ENCODE results near the gene MAB21L4.

Gene MAB21L4

DNA sequence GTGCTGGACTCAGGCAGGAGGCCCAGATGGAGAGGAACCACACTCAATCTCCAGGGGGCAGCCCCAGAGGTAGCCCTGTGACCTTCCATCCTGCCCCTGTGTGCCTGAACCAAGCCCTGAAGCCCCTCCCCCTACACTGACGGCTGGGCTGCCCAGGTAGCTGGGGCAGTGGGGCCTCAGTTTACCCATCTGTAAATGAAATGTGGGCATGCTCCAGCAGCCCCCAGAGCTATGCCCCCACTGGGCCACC, 26.0 kb upstream of the MAB21L4 start:
- no peak overlapping the region for H3K18ac ChIP-seq (ENCODE audit: low read depth in 1 of 2, low read length in 2 of 2)
- H3K23ac ChIP-seq (ENCODE audit: low read length in 2 of 2), result no peak overlapping the region
- no peak overlapping the region for H2AFZ ChIP-seq (ENCODE audit: low read depth, low read length)
- no peak overlapping the region for H2AK5ac ChIP-seq (ENCODE audit: low read length, severe bottlenecking)
- no peaks in the 10 kb centered on the region for H3K9me3 ChIP-seq (ENCODE audit: control insufficient read depth, low read length)
- peak overlapping the region; percentile 71 for H3K9ac ChIP-seq (ENCODE audit: low read length)
- H3K4me3 ChIP-seq (ENCODE audit: insufficient read depth in 1 of 2, low read depth in 1 of 2, low read length in 2 of 2), result no peak overlapping the region
- H3K27ac ChIP-seq (ENCODE audit: low read length, poor library complexity, severe bottlenecking), result no peak overlapping the region
- no peak overlapping the region for H2BK120ac ChIP-seq (ENCODE audit: low read depth, low read length)
- no peaks in the 10 kb centered on the region for H3K79me1 ChIP-seq (replicated peaks; ENCODE audit: low read length, poor library complexity, severe bottlenecking)
- H3K27me3 ChIP-seq (ENCODE audit: control insufficient read depth in 1 of 2, insufficient read depth in 1 of 2, low read length in 2 of 2), result peaks cover 0 to 5% of the 10 kb centered on the region in 2 experiments
- no peak overlapping the region for H2BK12ac ChIP-seq (ENCODE audit: low read length in 2 of 2)
- H3K4ac ChIP-seq (ENCODE audit: low read depth in 1 of 2, low read length in 2 of 2), result no peak overlapping the region
- peaks cover 34% of the 10 kb centered on the region for H3K4me1 ChIP-seq (ENCODE audit: control insufficient read depth, insufficient read depth, low read depth, low read length)
- H2BK5ac ChIP-seq (ENCODE audit: low read depth, low read length, poor library complexity, severe bottlenecking), result no peak overlapping the region
- no peak overlapping the region for H3K4me2 ChIP-seq (ENCODE audit: low read length, poor library complexity, severe bottlenecking)
- 77% methylated on average over 1 of the region's 1 CpG for WGBS
- no peak overlapping the region for H4K91ac ChIP-seq (ENCODE audit: low read length)
- no peak overlapping the region for H2BK15ac ChIP-seq (ENCODE audit: low read depth, poor library complexity, severe bottlenecking)
- H3K36me3 ChIP-seq (ENCODE audit: control insufficient read depth in 1 of 2, insufficient read depth in 2 of 2, low read depth in 1 of 2, low read length in 2 of 2), result no peaks in the 10 kb centered on the region
- H3K14ac ChIP-seq (ENCODE audit: low read length in 2 of 2), result no peak overlapping the region
- no peak overlapping the region for H4K8ac ChIP-seq (ENCODE audit: low read length)
- DNase-seq, result no peak

DNA sequence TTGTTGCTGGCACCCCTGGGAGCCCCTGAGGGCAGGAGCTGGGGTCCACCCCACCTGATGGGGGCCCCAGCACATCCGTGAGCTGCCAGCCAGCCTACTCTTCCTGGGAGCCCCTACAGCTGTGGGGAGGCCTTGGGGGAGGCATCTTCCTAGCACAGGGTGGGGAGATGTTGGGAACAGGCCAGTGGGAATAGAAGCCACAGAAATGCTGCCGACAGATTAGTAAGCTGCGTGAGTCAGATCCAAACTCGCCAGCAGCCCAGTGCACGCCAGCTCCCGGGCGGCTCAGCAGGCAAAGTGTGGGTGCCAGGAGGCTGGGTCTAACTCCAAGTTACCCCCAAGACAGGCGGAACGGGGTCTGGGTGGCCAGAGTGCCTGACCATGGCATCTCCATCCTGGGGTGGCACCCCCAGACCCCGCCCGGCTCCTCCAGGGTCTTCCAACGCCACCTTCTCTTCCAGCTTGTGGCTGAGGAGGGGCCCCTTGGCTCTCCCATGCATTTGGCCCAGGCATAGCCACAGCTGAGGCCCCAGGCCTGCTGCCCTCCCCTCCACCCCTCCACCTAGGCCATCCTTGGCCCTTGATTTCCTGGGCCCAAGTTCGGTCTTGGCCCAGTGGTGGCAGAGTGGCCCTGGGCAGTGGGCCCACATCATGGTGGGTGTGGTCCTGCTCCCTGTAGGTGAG, 25.5 kb upstream of the MAB21L4 start:
- Histone ChIP-seq H3K4ac (ENCODE audit: low read depth in 1 of 2, low read length in 2 of 2) (no peak overlapping the region), H2BK15ac (ENCODE audit: low read depth, poor library complexity, severe bottlenecking) (no peak overlapping the region), H2AFZ (ENCODE audit: low read depth, low read length) (no peak overlapping the region), H2AK5ac (ENCODE audit: low read length, severe bottlenecking) (no peak overlapping the region), H3K27me3 (ENCODE audit: control insufficient read depth in 1 of 2, insufficient read depth in 1 of 2, low read length in 2 of 2) (peaks cover 0 to 8% of the 10 kb centered on the region in 2 experiments), H3K4me1 (ENCODE audit: control insufficient read depth, insufficient read depth, low read depth, low read length) (peaks cover 39% of the 10 kb centered on the region), H3K36me3 (ENCODE audit: control insufficient read depth in 1 of 2, insufficient read depth in 2 of 2, low read depth in 1 of 2, low read length in 2 of 2) (no peaks in the 10 kb centered on the region), H4K8ac (ENCODE audit: low read length) (no peak overlapping the region), H3K23ac (ENCODE audit: low read length in 2 of 2) (no peak overlapping the region), H2BK12ac (ENCODE audit: low read length in 2 of 2) (peak overlapping the region in 1 of 2 experiments; percentile 68), H2BK120ac (ENCODE audit: low read depth, low read length) (no peak overlapping the region), H3K9ac (ENCODE audit: low read length) (peak overlapping the region; percentile 83), H3K79me1 (replicated peaks; ENCODE audit: low read length, poor library complexity, severe bottlenecking) (no peaks in the 10 kb centered on the region), H3K4me2 (ENCODE audit: low read length, poor library complexity, severe bottlenecking) (no peak overlapping the region), H2BK5ac (ENCODE audit: low read depth, low read length, poor library complexity, severe bottlenecking) (no peak overlapping the region), H3K18ac (ENCODE audit: low read depth in 1 of 2, low read length in 2 of 2) (peak overlapping the region in 1 of 2 experiments; percentile 41), H3K27ac (ENCODE audit: low read length, poor library complexity, severe bottlenecking) (peak overlapping the region; percentile 10), H3K14ac (ENCODE audit: low read length in 2 of 2) (no peak overlapping the region), H3K9me3 (ENCODE audit: control insufficient read depth, low read length) (no peaks in the 10 kb centered on the region), H3K4me3 (ENCODE audit: insufficient read depth in 1 of 2, low read depth in 1 of 2, low read length in 2 of 2) (no peak overlapping the region), H4K91ac (ENCODE audit: low read length) (peak overlapping the region; percentile 22)
- WGBS, result 75% methylated on average over 13 of the region's 13 CpGs
- DNase-seq, result peak; percentile 82

DNA sequence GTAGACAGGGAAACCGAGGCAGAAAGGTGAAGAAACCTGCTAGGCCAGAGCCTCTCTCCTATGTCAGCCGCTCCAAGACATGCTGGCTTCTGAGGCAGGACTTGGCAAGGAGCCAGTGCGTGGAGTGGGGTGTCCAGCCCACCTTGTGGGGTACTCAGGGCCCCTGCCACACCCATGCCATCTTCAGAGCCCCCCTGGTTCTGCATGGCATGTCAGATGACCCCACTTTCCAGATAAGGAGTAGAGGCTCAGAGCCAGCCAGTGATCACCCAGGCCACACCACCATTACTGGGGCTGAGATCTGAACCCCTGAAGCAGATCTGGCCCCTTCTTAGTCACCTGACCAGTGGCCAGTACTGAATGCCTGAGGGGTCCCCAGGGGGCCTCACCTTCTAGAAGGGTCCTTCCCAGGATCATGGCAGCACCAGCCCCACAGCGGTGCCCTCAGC, 24.9 kb upstream of the MAB21L4 start:
- no peak overlapping the region for H4K8ac ChIP-seq (ENCODE audit: low read length)

DNA sequence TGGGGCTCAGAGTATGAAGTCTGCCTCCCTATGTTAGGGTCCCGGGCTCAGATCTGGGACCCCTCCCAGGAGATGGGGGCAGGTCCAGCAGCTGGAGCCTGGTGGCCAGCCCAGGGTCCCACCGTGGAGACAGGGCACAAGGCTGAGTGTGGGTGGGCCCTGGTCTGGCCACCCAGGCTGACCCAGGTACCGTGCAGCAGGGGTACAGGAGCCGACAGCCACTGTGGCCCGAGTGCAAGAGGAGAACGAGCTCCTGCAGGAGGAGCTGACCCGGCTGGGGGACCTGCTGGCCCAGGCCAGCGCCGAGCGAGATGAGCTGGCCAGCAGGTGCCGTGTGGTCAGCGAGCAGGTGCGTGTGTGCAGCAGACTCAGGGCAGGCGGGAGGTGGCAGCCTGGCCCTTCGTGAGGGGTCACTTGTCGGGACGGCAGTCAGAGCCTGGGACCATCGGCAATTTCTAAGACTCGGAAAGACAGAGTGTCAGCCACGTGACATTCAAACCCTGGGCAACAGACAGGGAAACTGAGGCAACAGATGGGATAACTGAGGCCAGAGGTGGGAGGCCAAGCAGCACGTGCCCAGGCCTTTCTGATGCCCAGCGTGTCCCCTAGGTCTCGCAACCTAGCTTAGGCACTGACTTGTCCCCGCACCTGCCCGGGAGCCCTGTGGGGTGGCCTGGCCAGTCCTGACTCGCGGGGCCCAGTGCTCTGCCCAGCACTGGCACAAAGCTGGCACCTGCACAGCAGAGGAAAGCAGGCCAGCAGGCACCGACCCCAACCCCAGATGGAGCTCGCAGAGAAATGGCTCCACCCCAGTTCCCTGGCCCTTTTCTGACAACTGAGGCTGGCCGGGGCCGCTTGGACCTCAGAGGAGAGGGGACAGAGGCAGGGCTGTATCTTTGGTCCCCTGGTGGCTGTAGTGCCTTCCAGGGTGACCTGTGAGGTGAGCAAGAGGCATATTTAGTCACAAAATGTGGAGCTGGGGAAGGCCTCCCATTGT, 24.1 kb upstream of the MAB21L4 start:
- Histone ChIP-seq H3K9me3 (ENCODE audit: control insufficient read depth, low read length) (no peaks in the 10 kb centered on the region), H3K4ac (ENCODE audit: low read depth in 1 of 2, low read length in 2 of 2) (no peak overlapping the region), H4K91ac (ENCODE audit: low read length) (no peak overlapping the region), H3K4me1 (ENCODE audit: control insufficient read depth, insufficient read depth, low read depth, low read length) (peaks cover 44% of the 10 kb centered on the region), H3K4me3 (ENCODE audit: insufficient read depth in 1 of 2, low read depth in 1 of 2, low read length in 2 of 2) (no peak overlapping the region), H2BK12ac (ENCODE audit: low read length in 2 of 2) (no peak overlapping the region), H3K36me3 (ENCODE audit: control insufficient read depth in 1 of 2, insufficient read depth in 2 of 2, low read depth in 1 of 2, low read length in 2 of 2) (no peaks in the 10 kb centered on the region), H2BK15ac (ENCODE audit: low read depth, poor library complexity, severe bottlenecking) (no peak overlapping the region), H3K23ac (ENCODE audit: low read length in 2 of 2) (no peak overlapping the region), H3K27me3 (ENCODE audit: control insufficient read depth in 1 of 2, insufficient read depth in 1 of 2, low read length in 2 of 2) (peaks cover 0 to 18% of the 10 kb centered on the region in 2 experiments), H2BK5ac (ENCODE audit: low read depth, low read length, poor library complexity, severe bottlenecking) (no peak overlapping the region), H4K8ac (ENCODE audit: low read length) (no peak overlapping the region), H3K18ac (ENCODE audit: low read depth in 1 of 2, low read length in 2 of 2) (no peak overlapping the region), H2AK5ac (ENCODE audit: low read length, severe bottlenecking) (no peak overlapping the region), H3K4me2 (ENCODE audit: low read length, poor library complexity, severe bottlenecking) (no peak overlapping the region), H2BK120ac (ENCODE audit: low read depth, low read length) (no peak overlapping the region), H2AFZ (ENCODE audit: low read depth, low read length) (no peak overlapping the region), H3K14ac (ENCODE audit: low read length in 2 of 2) (no peak overlapping the region), H3K79me1 (replicated peaks; ENCODE audit: low read length, poor library complexity, severe bottlenecking) (no peaks in the 10 kb centered on the region), H3K9ac (ENCODE audit: low read length) (peak overlapping the region; percentile 83), H3K27ac (ENCODE audit: low read length, poor library complexity, severe bottlenecking) (no peak overlapping the region)
- DNase-seq, result no peak
- 88% methylated on average over 31 of the region's 31 CpGs for WGBS

More for the DNA sequence above, 24.9 kb upstream of the MAB21L4 start:
- 70% methylated on average over 4 of the region's 4 CpGs for WGBS
- no peak overlapping the region for H3K4me2 ChIP-seq (ENCODE audit: low read length, poor library complexity, severe bottlenecking)
- H2BK5ac ChIP-seq (ENCODE audit: low read depth, low read length, poor library complexity, severe bottlenecking), result no peak overlapping the region
- H3K27me3 ChIP-seq (ENCODE audit: control insufficient read depth in 1 of 2, insufficient read depth in 1 of 2, low read length in 2 of 2), result peaks cover 0 to 11% of the 10 kb centered on the region in 2 experiments
- H2BK15ac ChIP-seq (ENCODE audit: low read depth, poor library complexity, severe bottlenecking), result no peak overlapping the region
- no peak overlapping the region for H2AFZ ChIP-seq (ENCODE audit: low read depth, low read length)
- peak overlapping the region; percentile 10 for H3K27ac ChIP-seq (ENCODE audit: low read length, poor library complexity, severe bottlenecking)
- no peak overlapping the region for H3K4ac ChIP-seq (ENCODE audit: low read depth in 1 of 2, low read length in 2 of 2)
- H3K14ac ChIP-seq (ENCODE audit: low read length in 2 of 2), result no peak overlapping the region
- H3K18ac ChIP-seq (ENCODE audit: low read depth in 1 of 2, low read length in 2 of 2), result peak overlapping the region in 1 of 2 experiments; percentile 41
- H2AK5ac ChIP-seq (ENCODE audit: low read length, severe bottlenecking), result no peak overlapping the region
- H3K4me1 ChIP-seq (ENCODE audit: control insufficient read depth, insufficient read depth, low read depth, low read length), result peaks cover 44% of the 10 kb centered on the region
- no peak overlapping the region for H2BK120ac ChIP-seq (ENCODE audit: low read depth, low read length)
- H2BK12ac ChIP-seq (ENCODE audit: low read length in 2 of 2), result peak overlapping the region in 1 of 2 experiments; percentile 25
- H3K36me3 ChIP-seq (ENCODE audit: control insufficient read depth in 1 of 2, insufficient read depth in 2 of 2, low read depth in 1 of 2, low read length in 2 of 2), result no peaks in the 10 kb centered on the region
- H3K9me3 ChIP-seq (ENCODE audit: control insufficient read depth, low read length), result no peaks in the 10 kb centered on the region
- H3K79me1 ChIP-seq (replicated peaks; ENCODE audit: low read length, poor library complexity, severe bottlenecking), result no peaks in the 10 kb centered on the region
- no peak overlapping the region for H3K4me3 ChIP-seq (ENCODE audit: insufficient read depth in 1 of 2, low read depth in 1 of 2, low read length in 2 of 2)
- peak overlapping the region; percentile 83 for H3K9ac ChIP-seq (ENCODE audit: low read length)
- H3K23ac ChIP-seq (ENCODE audit: low read length in 2 of 2), result no peak overlapping the region
- H4K91ac ChIP-seq (ENCODE audit: low read length), result no peak overlapping the region
- DNase-seq, result no peak
